GM04503 (cell line): ENCODE measurements around the gene RAB3GAP1.
A peak's percentile ranks its signal among the peaks of the same experiment; 100 is the strongest.
"Not testable (repeated sequence)": the region's sequence is repeated elsewhere in the genome, so short reads cannot be mapped to it uniquely, and the experiment has no call there.

Source experiments
- DNase-seq: peaks from one replicate; pipeline ENCODE4 v3.0.0-alpha.2; 2012; ENCODE audit warnings: low read depth

RAB3GAP1 gene

DNA sequence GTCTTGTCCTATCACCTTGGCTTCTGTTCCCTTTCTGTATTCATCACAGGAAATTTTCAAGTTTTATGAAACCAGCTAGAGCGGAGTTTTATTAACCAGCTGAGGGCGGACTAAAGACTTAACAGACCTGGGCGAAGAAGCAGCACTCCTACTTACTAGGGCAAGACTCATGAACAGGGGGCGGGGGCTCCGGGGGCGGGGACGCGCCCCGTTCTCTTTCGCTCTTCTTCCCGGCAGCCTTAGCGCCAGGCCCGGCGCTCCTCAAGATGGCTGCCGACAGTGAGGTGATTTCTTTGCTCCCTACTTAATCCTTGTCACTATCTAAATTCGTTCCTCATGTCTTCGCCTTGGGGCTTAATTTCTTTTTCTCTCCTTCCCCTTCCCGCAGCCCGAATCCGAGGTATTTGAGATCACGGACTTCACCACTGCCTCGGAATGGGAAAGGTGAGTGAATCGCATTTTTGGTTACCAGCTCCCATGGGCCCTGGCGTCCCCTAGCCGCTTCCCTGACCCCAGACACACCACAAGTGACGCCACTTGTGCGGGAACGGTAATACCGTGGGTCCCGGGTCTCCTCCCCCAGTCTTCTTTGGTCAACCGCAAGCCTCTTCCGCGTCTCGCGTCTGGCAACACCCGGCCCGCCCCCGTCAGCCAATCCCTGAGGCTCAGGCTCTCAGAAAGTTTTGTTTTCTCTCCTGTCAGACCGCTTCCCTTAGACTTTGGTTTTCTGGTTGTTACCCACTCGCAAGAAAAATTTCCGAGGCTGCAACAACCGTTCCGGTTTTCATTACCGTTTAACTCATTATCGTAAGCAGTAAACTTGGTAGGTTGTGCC, at the start of gene RAB3GAP1:
Gene RAB3GAP1, plus strand, starts transcription at position 251 of the 835 bp plus-strand sequence. Its CDS starts 16 bp downstream, at position 267.
- DNase-seq: peak; percentile 38

DNA sequence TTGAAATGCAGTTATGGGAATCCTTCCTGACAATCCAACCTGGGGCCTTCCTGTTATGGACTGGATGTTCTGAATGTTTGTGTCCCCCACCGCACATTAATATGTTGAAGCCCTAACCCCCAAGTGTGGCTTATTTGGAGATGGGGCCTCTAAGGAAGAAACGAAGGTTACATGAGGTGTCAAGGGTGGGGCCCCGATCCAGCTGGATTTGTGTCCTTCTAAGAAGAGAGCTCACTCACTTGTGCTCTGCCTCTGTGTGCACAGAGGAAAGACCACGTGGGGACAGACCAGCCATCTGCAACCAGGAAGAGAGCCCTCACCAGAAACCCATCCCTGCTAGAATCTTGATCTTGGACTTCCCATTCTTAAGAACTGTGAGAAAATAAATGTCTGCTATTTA, 49.3 kb upstream of the RAB3GAP1 start:
- DNase-seq: no peak

DNA sequence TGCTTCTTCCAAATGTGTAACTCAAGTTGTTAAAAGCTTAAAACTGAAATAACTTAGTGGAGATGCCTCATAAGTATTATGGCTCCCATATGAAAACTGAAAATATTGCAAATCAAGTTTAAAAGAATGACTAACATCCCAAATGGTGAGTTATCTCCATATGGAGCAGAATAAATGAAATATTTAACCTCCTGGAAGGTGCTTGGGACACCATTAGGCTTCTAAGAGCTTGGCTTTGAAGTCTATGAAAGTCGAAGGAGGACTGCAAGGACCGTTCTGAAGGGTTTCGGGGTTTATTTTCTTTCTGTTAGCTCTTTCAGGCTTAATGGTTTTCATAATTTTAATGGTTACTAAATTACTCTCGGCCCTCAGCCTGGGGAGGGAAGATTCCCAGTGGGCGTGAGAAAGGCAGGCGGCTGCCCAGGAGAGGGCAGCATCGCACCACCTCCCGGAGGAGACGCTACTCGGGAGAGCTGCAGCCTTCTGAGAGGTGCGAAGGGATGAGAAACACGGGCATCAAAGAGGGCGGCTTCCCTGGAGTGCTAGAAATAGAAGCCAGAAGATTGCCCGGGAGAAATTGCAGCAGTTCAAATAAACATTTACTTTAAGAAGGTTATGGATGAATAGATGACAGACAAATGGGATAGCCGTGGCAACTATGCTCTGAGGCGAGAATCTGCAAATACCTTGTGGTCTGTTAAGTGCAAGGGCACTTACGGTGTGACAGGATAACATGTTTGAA, 47.9 kb upstream of the RAB3GAP1 start:
- DNase-seq: peak; percentile 11

DNA sequence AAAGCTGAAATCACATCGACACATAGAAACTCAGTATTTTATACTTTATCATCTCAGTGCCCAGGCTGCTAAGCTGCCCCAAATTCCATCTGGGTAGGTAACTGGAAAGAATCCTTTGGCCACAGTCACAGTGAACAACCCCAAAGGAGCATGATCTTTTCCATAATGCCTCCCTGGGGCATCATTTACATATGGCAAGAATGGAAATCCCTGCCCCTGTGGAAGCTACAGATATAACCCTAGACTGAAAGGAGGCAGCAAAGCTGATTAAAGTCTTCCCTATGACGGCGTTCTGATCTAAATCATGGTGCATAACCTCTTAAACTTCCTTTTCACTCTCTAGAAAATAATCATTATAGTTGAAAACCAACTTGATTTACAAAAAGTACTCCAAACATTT, 46.3 kb upstream of the RAB3GAP1 start:
- no peak for DNase-seq

DNA sequence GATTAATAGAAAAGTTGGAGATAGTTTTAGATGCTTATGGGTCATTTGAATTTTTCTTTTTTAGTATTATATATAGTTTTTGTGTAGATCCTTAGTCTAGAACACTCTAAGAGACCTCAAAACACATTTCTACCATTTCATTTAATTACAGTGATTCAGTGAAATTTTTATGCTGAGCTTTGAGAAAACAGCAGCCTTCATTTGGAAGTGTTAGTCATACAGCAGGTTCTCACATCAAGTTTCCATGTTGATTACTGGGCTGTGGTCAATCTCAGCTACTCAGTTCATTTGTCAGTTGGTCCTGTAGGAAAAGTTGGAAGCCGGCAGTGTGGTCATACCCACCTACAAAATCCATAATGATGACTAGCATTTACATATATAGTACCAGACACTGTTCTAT, 42.8 kb upstream of the RAB3GAP1 start:
- no peak for DNase-seq

DNA sequence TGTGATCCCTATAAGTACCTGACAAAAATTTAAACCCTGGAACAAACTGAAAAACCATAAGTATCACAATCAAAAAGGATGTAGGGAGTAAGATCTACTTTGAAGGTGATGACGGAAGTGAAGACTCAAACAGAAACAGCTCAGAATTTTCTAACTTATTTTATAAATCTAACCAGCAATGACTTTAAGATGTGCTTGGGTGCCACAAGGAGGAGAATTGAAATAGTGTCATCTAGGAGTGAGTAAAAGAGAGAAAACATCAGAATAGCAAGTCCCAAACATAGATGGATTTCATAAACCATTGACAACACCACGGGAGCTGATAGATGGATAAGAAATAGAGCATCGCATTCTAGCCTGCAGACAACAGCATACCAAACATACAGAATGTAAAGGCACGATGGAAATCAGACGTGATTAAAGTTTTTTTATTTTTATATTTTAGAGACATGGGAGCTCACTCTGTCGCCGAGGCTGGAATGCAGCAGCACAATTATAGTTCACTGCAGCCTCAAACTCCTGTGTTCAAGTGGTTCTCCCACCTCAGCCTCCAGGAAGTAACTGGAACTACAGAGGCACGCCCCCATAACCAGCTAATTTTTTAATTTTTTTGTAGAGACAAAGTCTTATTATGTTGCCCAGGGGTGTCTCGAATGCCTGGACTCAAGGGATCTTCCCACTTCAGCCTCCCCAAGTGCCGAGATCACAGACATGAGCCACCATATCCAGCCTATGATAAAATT, 41.7 kb upstream of the RAB3GAP1 start:
- no peak for DNase-seq

DNA sequence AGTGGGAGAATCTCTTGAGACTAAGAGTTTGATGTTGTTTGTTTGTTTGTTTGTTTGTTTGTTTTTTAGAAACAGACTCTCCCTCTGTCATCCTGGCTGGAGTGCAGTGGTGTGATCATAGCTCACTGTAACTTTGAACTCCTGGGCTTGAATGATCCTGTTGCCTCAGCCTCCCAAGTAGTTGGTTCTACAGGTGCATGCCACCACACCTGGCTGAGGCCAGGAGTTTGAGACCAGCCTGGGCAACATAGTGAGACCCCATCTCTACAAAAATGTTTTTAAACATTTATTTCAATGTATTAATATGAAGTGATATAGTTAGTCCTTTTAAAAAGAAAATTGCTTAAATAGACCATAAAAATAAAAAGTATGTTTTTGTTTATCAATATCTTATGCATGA, 40.5 kb upstream of the RAB3GAP1 start:
- DNase-seq: no peak

DNA sequence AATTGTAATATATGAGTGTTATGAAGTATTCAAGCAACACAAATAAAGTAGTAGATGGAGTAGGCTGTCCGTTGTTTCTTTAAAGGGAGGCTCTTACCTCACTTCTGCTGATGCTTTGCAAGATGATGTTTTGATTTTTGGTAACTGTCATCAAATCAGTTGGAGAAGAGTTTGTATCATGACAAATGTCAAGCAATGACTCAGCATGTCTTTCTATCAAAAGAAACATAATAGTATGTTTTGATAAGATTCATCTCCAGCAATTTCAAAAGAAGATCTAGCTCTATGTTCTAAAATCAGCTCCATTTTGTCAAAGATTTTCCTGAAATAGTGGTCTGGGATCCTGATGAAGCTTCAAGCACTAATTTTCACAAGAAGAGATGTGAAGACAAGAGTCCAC, 30.5 kb upstream of the RAB3GAP1 start:
- no peak for DNase-seq

DNA sequence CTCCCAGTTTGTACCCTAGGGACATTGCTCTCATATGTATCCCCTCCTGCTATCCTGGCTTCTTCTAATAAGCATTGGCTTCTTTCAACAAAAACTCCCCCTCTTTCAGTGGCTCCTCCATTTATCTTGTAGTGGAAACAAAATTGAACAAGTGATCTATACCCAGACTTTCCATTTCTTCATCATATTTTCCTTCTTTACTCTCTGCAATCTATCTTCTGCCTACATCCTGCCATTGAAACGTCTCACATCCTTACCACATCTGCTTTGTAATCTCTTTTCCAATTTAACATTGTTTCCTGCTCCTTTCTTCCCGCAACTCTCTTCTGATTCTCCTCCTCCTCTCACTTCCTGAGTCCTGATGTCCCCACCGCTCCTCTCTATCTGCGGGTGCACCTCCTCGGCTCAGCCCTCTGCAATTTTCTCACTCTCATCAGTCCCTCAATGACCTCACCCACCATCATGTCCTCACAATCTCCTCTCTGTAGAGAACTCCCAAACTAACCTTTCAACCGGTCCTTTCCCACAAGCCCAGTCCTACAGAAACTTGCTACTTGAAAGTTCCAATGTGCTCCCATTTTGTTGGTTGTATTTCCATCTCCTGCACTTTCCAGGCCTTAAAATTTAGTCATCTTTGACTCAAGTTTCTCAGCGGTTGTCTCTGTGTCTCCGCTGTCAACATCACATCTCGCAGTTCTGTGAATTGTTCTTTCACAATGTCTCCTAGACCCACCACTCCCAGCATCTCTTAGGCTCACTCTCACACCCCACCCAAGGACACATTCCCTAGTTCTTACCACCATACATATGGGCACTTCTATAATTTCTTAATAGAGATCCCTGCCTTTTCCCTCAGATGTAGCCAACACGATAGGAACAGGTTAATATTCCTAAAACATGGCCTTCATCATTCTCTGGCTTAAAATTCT, 28.9 kb upstream of the RAB3GAP1 start:
- DNase-seq: no peak

DNA sequence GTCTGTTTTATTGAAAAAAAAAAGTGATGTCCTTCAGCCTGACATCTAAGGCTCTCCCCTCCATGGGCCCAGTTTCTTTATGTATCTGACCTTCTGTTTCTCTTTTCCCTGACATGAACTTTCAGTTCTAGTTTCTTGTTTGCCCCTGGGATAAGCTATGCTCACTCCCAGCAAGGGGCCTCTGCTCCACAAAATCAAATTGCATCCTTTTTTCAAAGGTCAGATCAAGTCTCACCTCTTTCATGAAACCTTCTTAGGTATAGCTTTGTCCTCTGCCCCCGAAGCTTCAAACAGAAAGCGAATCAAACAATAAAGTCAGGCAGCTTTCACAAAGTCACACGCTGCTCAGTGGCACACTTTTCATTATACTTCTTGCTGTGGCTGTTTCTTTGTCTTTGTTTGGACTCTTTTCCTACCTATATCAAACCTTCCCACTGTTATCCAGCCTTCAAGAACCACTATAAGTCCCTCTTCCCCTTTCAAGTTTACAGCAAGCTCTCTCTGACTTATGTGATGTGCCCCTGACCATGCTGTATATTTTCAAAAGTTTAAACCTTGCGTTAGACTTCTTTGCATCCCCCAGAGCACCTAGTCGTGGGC, 28.1 kb upstream of the RAB3GAP1 start:
- DNase-seq: no peak

DNA sequence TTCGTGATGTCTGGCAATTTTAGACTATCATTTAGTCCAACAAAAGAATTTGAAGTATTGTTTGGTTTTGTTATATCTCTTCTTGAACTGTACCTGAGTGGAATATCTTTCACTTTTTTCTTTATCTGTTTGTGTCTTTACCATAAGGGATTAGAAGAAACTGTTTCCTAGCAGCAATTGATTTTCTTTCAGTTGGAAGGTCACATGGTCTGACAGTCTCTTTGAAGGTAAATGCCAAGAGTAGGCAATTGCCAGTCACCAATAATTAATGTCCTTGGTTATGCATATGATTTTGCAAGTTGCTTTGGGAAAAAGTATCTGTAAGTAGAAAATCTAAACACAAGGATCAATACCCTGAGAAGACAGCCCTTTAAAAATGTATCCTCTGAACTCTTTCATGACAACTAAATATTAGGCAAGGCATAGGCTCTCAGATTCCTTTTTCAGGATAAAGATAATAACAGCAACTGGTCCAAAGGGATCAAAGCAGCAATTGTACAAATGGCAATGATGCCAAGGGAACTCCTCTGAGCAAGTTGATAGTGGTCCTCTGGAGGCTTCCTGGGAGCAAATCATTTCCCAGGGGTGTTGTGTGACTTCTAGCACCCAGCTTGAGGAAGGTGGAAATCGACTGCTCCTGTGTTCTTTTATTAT, 22.5 kb upstream of the RAB3GAP1 start:
- no peak for DNase-seq

DNA sequence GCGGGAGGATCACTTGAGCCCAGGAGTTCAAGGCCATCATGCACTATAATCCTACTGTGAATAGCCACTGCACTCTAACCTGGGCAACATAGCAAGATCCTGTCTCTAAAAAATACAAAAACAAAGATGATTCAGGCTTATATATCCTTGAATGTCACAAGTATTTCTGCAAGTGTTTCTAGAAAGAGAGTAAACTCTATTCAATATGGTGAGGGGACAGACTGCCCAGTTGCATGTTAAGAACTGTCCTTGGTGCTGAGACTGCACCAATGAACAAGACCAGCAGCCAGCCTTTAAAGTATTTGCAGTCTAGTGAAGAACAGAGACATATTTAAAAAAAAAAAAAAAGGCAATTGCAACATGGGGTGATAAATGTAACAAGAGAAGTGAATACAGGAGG, 21.3 kb upstream of the RAB3GAP1 start:
- DNase-seq: no peak

DNA sequence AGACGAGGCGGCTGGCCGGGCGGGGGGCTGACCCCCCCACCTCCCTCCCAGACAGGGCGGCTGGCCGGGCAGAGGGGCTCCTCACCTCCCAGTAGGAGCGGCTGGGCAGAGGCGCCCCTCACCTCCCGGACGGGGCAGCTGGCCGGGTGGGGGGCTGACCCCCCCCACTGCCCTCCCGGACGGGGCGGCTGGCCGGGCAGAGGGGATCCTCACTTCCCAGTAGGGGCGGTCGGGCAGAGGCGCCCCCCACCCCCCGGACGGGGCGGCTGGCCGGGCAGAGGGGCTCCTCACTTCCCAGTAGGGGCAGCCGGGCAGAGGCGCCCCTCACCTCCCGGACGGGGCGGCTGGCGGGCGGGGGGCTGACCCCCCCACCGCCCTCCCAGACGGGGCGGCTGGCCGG, 18.9 kb upstream of the RAB3GAP1 start:
- DNase-seq: not testable (repeated sequence)

DNA sequence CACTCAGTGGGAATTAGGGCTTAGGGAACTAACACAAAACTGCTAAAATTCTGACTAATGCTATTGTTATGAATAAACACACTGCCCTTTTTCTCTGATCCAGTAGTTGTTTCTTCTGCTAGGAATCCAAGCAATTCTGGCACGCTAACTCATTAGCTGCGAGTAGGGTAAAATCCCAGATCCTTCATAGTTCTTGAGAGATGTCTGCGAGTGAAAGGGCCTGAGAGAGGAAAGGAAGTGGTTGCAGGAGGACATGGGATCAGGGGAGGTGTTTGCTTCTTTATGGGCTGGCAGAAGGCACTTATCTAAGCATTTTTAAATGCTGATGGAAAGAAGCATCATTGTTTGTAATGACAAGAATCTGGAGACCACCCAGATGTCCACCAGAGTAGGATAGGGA, 14.3 kb upstream of the RAB3GAP1 start:
- DNase-seq: no peak

DNA sequence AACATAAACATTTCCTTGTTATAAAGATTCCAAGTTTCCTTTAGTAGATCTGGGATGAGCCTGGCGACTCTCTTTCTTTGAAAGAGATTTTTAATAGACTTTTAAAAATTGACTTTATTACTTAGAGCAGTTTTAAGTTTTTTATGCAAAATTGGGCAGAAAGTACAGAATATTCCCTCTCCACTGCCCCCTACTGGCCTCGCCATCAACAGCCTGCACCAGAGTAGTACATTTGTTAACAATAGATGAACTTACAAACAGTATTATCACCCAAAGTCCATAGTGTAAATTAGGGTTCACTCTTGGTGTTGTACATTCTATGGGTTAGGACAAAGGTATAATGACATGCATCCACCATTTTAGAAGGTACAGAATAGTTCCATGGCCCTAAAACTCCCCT, 8.7 kb upstream of the RAB3GAP1 start:
- no peak for DNase-seq

DNA sequence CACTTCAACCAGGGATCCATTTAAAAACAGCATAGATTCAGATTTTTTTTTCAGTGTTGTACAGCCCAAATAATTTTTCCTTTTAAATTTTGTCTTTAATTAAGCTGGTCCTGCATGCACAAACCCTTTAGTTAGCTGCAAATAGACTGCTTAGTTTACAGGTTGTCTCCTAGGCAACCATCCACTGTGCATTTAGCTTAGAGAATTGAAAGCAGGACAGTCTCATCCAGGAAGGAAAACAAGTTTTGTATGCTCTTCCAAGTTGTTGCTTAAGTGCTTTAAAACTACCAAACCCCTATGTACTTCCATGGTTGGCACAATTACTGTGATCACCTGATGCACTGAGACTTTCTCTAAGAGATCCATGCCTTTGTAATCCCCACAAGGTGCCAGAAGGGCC, 4.8 kb upstream of the RAB3GAP1 start, which contains the start of gene MAP3K19:
Gene MAP3K19, minus strand, starts transcription at position 148 of the 400 bp plus-strand sequence. CDS start 22,800 bp downstream, outside the sequence.
- DNase-seq: no peak

DNA sequence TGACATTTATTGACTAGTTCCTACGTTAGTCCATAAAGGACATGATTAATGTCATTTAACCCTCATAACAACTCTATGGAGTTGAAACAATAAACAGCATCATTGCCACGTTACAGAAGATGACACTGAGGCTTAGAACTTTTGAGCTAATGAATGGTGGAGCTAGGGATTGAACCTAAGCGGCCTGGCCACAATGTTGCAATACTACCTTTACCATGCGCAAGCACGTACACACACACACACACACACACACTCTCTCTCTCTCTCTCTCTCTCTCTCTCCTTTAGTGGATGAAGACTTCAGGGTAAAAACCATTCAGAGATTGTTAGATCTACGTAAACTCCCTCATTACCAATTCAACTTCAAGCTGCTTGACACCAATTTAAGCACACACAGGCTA, 4.0 kb upstream of the RAB3GAP1 start:
- DNase-seq: no peak

DNA sequence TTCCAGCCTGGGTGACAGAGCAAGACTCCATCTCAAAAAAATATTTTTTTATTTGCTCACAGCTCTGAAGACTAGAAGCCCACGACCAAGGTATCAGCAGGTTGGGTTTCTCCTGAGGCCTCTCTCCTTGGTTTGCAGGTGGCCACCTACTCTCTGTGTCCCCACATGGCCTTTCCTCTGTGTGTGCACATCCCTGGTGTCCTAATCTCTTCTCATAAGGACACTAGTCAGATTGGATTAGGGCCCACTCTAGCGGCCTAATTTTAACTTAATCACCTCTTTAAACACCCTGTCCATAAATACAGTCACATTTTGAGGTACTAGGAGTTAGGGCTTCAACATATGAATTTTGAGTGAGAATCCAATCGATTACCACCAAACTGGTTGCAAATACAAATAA, 2.0 kb upstream of the RAB3GAP1 start:
- no peak for DNase-seq

DNA sequence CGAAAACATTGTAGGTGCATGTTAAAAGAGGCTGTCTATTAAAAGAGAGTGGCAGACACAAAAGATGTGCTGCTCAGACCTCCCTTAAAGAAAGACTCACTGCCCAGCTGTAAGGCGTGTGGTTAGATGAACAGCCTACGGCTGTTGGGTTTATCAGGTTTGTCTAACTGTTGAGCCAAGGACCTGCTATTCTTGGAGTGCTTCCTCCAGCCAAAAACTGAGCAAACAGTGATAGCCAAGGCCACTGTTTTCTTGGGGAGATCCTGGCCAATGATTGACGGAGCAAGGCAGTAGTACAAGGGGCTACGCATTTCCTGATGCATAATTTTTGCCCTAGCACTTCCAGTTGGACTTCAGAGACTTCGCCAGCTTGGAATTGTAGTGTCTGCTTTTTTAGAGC, 1.4 kb upstream of the RAB3GAP1 start:
- no peak for DNase-seq

DNA sequence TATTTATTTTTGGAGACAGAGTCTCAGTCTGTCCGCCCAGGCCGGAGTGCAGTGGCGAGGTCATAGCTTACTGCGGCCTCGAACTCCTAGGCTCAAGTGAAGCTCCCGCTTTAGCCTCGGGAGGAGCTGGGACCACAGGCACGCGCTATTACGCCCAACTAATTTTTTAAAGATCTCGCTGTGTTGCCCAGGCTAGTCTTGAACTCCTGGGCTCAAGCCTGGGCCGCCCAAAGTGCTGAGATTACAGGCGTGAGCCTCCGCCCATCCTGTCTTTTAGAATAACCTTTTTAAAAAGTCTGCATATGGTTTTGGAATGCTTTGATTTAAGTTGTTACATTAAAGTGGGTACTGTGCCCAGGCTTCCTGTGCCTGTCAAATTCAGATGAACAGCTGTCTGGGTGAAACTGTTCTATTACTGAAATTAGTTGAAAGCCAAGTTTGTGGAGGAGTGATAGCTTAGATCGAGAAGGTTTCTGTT, 944 bp downstream of the RAB3GAP1 start:
- no peak for DNase-seq
